Panc1 (cell line): ENCODE data around the gene SLC4A1. TPM values are rescaled to one million over a fixed set of nuclear protein-coding genes. Genes with fewer than 3 reads are reported as not detected.

Experiments
- ATAC-seq: fragments of 200-7000 bp; cut with Tn5 transposase; 2 replicates; pipeline ENCODE4 v1.9.1; 2020; ENCODE audit warnings: mild to moderate bottlenecking, moderate library complexity
- BruUV-seq: library from RNA; stranded (reverse); fragments of 400-500 nt; replicated peaks from 2 replicates; lab custom pipeline; 2021; lab: Mats Ljungman, UMichigan
- CTCF ChIA-PET: fragments of 300-600 bp; sonication (Branson Sonifier 250); formaldehyde crosslinking; loops from one replicate; lab custom pipeline; 2022; ENCODE audit warnings: antibody characterized with exemption; lab: Charles Lee
- POLR2A ChIA-PET: fragments of 300-600 bp; sonication (Branson Sonifier 250); formaldehyde crosslinking; loops from one replicate; lab custom pipeline; 2022; ENCODE audit warnings: antibody characterized with exemption; lab: Charles Lee
- DNase-seq: peaks from one replicate; pipeline ENCODE4 v3.0.0-alpha.2; 2010; ENCODE audit warnings: low read depth, low spot score
- H3K27ac ChIP-seq: 2 replicates; pipeline ENCODE4 v1.5.1; 2011; ENCODE audit warnings: mild to moderate bottlenecking, low read length, inconsistent platforms
- H3K27me3 ChIP-seq: fragments of 200-500 bp; sonication (Bioruptor generic); 2 replicates; pipeline ENCODE4 v1.6.0; 2014; ENCODE audit warnings: low read length, inconsistent platforms; ENCODE audit not compliant: control insufficient read depth, insufficient read depth
- H3K36me3 ChIP-seq: fragments of 200-500 bp; sonication (Bioruptor generic); 2 replicates; pipeline ENCODE4 v1.5.1; 2014; ENCODE audit warnings: inconsistent platforms, mild to moderate bottlenecking, low read length, moderate library complexity; ENCODE audit not compliant: control insufficient read depth, insufficient read depth
- H3K4me1 ChIP-seq: 2 replicates; pipeline ENCODE4 v1.5.1; 2011; ENCODE audit warnings: inconsistent platforms, mild to moderate bottlenecking, low read length, moderate library complexity; ENCODE audit not compliant: control insufficient read depth, insufficient read depth
- H3K4me3 ChIP-seq, 2 experiments: 2 replicates each; pipeline ENCODE4 v1.5.1; 2011 to 2012; ENCODE audit warnings: low read depth in 2 of 2, low read length in 2 of 2, mild to moderate bottlenecking in 2 of 2, inconsistent platforms in 1 of 2, moderate library complexity in 1 of 2
- H3K9me3 ChIP-seq: fragments of 200-500 bp; sonication (Bioruptor generic); 2 replicates; pipeline ENCODE4 v1.5.1; 2014; ENCODE audit warnings: low read depth, mild to moderate bottlenecking, inconsistent platforms, low read length, moderate library complexity; ENCODE audit not compliant: control insufficient read depth, insufficient read depth
- CTCF ChIP-seq: fragments of 450-650 bp; IDR thresholded peaks from 2 replicates; pipeline ENCODE4 v1.5.1; 2017; ENCODE audit warnings: mild to moderate bottlenecking
- POLR2AphosphoS5 ChIP-seq: IDR thresholded peaks from 2 replicates; pipeline ENCODE4 v1.6.1; 2012; ENCODE audit warnings: mild to moderate bottlenecking, low read depth, low read length, moderate library complexity
- SIN3A ChIP-seq: IDR thresholded peaks from 2 replicates; pipeline ENCODE4 v1.6.1; 2012; ENCODE audit warnings: low read depth, mild to moderate bottlenecking, low read length, moderate library complexity, borderline replicate concordance; ENCODE audit not compliant: insufficient read depth
- TCF7L2 ChIP-seq: IDR thresholded peaks from 2 replicates; pipeline ENCODE4 v1.6.1; 2011; ENCODE audit warnings: mild to moderate bottlenecking, low read depth, low read length, inconsistent platforms
- in situ Hi-C: cut with HindIII; loops from 2 replicates; pipeline ENCODE4 v1.10.0; 2016; ENCODE audit warnings: low sequenced_read_pairs, low pct_unique_long_range_greater_than_20kb
- intact Hi-C: fragments of 100-400 bp; cut with micrococcal nuclease; formaldehyde crosslinking; loops from one replicate; pipeline ENCODE4 v1.10.0; 2022; ENCODE audit not compliant: unreplicated experiment
- total RNA-seq: library from RNA; stranded (reverse); gene quantifications from one replicate; pipeline ENCODE4 v1.2.1, GENCODE V29; 2021; ENCODE audit not compliant: unreplicated experiment
- TF ChIP-seq, protein P1 (sequence below), 2 experiments: IDR thresholded peaks; 2 replicates each; pipeline ENCODE4 v1.6.1; 2011 to 2012; ENCODE audit warnings: low read depth in 2 of 2, control low read depth in 1 of 2, low read length in 1 of 2, mild to moderate bottlenecking in 1 of 2, moderate library complexity in 1 of 2; ENCODE audit not compliant: insufficient read depth in 1 of 2

SLC4A1 gene
- total RNA-seq, 1 experiment from 2014 or later, result not detected

DNA sequence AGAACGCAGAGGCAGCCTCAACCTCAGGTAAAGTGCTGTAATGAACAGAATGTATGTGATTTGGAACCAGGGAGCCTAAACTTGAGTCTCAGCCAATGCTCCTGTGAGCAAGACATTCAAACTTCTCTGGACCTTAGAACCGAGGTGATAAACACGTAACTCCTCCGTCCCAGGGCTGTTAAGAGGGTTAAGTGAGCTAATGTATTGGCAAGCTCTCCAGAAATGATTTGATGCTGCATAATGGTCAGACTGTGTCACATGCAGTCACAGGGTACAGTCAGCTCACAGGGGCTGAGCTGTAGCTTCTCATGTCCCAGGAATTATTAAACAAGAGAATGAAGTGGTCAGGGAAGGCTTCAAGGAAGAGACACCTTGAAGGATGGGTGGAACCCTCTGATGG, 10.0 kb upstream of the SLC4A1 start:
- DNase-seq, result no peak
- H3K27me3 ChIP-seq, result no peaks in the 10 kb centered on the region
- in situ Hi-C loops (no loop called here), intact Hi-C loops (no loop called here)
- no peaks in the 10 kb centered on the region for H3K36me3 ChIP-seq
- no peaks in the 10 kb centered on the region for H3K4me1 ChIP-seq
- ChIA-PET POLR2A (interaction anchor here (0.6 kb wide), 1 partner anchor 13 kb away, joined by 4 read pairs; no protein-coding TSS in a partner anchor), CTCF (no interaction called here)
- BruUV-seq, result no TSS peak
- TF ChIP-seq, protein P1, sequence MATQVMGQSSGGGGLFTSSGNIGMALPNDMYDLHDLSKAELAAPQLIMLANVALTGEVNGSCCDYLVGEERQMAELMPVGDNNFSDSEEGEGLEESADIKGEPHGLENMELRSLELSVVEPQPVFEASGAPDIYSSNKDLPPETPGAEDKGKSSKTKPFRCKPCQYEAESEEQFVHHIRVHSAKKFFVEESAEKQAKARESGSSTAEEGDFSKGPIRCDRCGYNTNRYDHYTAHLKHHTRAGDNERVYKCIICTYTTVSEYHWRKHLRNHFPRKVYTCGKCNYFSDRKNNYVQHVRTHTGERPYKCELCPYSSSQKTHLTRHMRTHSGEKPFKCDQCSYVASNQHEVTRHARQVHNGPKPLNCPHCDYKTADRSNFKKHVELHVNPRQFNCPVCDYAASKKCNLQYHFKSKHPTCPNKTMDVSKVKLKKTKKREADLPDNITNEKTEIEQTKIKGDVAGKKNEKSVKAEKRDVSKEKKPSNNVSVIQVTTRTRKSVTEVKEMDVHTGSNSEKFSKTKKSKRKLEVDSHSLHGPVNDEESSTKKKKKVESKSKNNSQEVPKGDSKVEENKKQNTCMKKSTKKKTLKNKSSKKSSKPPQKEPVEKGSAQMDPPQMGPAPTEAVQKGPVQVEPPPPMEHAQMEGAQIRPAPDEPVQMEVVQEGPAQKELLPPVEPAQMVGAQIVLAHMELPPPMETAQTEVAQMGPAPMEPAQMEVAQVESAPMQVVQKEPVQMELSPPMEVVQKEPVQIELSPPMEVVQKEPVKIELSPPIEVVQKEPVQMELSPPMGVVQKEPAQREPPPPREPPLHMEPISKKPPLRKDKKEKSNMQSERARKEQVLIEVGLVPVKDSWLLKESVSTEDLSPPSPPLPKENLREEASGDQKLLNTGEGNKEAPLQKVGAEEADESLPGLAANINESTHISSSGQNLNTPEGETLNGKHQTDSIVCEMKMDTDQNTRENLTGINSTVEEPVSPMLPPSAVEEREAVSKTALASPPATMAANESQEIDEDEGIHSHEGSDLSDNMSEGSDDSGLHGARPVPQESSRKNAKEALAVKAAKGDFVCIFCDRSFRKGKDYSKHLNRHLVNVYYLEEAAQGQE (IDR thresholded peaks at IDR 0.05; ENCODE audit: insufficient read depth in 1 of 2, low read depth in 2 of 2, low read length in 1 of 2), result no peak
- no peak for TF ChIP-seq TCF7L2
- H3K27ac ChIP-seq, result no peak overlapping the region
- H3K4me3 ChIP-seq, result no peak overlapping the region
- ATAC-seq, result no peak
- H3K9me3 ChIP-seq, result no peaks in the 10 kb centered on the region

DNA sequence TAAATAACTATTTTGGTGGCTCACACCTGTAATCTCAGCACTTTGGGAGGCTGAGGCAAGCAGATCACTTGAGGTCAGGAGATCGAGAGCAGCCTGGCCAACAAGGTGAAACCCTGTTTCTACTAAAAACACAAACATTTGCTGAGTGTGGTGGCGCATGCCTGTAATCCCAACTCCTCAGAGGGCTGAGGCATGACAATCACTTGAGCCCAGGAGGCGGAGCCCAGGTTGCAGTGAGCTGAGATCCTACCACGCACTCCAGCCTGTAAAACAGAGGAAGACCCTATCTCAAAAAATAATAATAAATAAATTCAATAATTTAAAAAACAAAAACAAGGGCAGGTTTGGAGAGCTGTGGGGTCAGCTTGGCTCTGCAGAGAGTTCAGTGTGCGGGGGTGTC, 5.7 kb upstream of the SLC4A1 start:
- DNase-seq, result no peak
- no peaks in the 10 kb centered on the region for H3K9me3 ChIP-seq
- H3K36me3 ChIP-seq, result no peaks in the 10 kb centered on the region
- ATAC-seq, result no peak
- H3K27me3 ChIP-seq, result no peaks in the 10 kb centered on the region
- intact Hi-C loops (no loop called here), in situ Hi-C loops (no loop called here)
- no peak overlapping the region for H3K4me3 ChIP-seq
- H3K4me1 ChIP-seq, result no peaks in the 10 kb centered on the region; the same call in none of the 2 replicates
- H3K27ac ChIP-seq, result no peak overlapping the region
- ChIA-PET CTCF (no interaction called here), POLR2A (no interaction called here)
- TF ChIP-seq SIN3A (no peak), POLR2AphosphoS5 (no peak), TCF7L2 (no peak)
- TF ChIP-seq, protein P1 (IDR thresholded peaks at IDR 0.05; ENCODE audit: insufficient read depth in 1 of 2, low read depth in 2 of 2, low read length in 1 of 2), result no peak
- no TSS peak for BruUV-seq

GRCh38 chr17:44272954-44273353, 5.0 kb upstream of the SLC4A1 start:
- no peak overlapping the region for H3K27ac ChIP-seq
- no peaks in the 10 kb centered on the region; the same call in none of the 2 replicates for H3K4me1 ChIP-seq
- intact Hi-C loops (no loop called here), in situ Hi-C loops (no loop called here)
- H3K9me3 ChIP-seq, result no peaks in the 10 kb centered on the region
- ChIA-PET POLR2A (no interaction called here), CTCF (interaction anchor here (0.6 kb wide), 1 partner anchor 158 kb away, joined by 3 read pairs; no protein-coding TSS in a partner anchor)
- no peak overlapping the region for H3K4me3 ChIP-seq
- ATAC-seq (no peak), DNase-seq (no peak)
- TF ChIP-seq POLR2AphosphoS5 (no peak), CTCF (no peak)
- TF ChIP-seq, protein P1 (IDR thresholded peaks at IDR 0.05; ENCODE audit: insufficient read depth in 1 of 2, low read depth in 2 of 2, low read length in 1 of 2), result no peak
- no TSS peak for BruUV-seq
- no peaks in the 10 kb centered on the region for H3K36me3 ChIP-seq
- H3K27me3 ChIP-seq, result no peaks in the 10 kb centered on the region
